HEK293 (cell line): Measurements from ENCODE around the gene TLCD3B.
"Not testable (repeated sequence)": the region's sequence is repeated elsewhere in the genome, so short reads cannot be mapped to it uniquely, and the experiment has no call there.

Source experiments
- SETDB1 ChIP-seq: IDR thresholded peaks from one replicate; pipeline ENCODE4 v1.6.1; 2017; ENCODE audit warnings: mild to moderate bottlenecking, low read length, moderate library complexity, mixed read lengths; ENCODE audit not compliant: insufficient read length
- ZNF394 ChIP-seq: fragments of 450-650 bp; formaldehyde crosslinking; IDR thresholded peaks from 2 replicates; pipeline ENCODE4 v1.5.1; 2016; ENCODE audit warnings: missing biosample characterization, missing genetic modification characterization, mild to moderate bottlenecking, moderate library complexity, borderline replicate concordance
- ZNF48 ChIP-seq: fragments of 450-650 bp; formaldehyde crosslinking; IDR thresholded peaks from 2 replicates; pipeline ENCODE4 v1.5.1; 2016; ENCODE audit warnings: missing biosample characterization, missing genetic modification characterization
- ZNF558 ChIP-seq: fragments of 450-650 bp; formaldehyde crosslinking; IDR thresholded peaks from 2 replicates; pipeline ENCODE4 v1.5.1; 2016; ENCODE audit warnings: missing biosample characterization, missing genetic modification characterization
- TF ChIP-seq, protein P1 (sequence below): fragments of 450-650 bp; formaldehyde crosslinking; IDR thresholded peaks from 2 replicates; pipeline ENCODE4 v1.5.1; 2016; ENCODE audit warnings: missing biosample characterization, missing genetic modification characterization
- TF ChIP-seq, protein P2 (sequence below): fragments of 450-650 bp; formaldehyde crosslinking; optimal IDR thresholded peaks from 2 replicates; pipeline ENCODE3; 2016; ENCODE audit warnings: missing biosample characterization, mild to moderate bottlenecking, missing genetic modification characterization

DNA sequence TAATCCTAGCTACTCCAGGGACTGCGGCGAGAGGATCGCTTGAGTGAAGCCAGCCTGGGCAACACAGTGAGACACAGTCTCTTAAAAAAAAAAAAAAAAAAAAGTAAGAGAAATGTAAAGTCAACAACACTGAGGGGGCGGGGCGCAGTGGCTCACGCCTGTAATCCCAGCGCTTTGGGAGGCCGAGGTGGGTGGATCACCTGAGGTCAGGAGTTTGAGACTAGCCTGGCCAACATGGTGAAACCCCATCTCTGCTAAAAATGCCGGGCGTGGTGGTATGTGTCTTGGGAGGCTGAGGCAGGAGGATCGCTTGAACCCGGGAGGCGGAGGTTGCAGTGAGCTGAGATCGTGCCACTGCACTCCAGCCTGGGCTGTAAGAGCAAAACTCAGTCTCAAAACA lies 18.5 kb downstream of the TLCD3B start:
- TF ChIP-seq, protein P1, sequence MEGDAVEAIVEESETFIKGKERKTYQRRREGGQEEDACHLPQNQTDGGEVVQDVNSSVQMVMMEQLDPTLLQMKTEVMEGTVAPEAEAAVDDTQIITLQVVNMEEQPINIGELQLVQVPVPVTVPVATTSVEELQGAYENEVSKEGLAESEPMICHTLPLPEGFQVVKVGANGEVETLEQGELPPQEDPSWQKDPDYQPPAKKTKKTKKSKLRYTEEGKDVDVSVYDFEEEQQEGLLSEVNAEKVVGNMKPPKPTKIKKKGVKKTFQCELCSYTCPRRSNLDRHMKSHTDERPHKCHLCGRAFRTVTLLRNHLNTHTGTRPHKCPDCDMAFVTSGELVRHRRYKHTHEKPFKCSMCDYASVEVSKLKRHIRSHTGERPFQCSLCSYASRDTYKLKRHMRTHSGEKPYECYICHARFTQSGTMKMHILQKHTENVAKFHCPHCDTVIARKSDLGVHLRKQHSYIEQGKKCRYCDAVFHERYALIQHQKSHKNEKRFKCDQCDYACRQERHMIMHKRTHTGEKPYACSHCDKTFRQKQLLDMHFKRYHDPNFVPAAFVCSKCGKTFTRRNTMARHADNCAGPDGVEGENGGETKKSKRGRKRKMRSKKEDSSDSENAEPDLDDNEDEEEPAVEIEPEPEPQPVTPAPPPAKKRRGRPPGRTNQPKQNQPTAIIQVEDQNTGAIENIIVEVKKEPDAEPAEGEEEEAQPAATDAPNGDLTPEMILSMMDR, result not testable (repeated sequence)
- not testable (repeated sequence) for TF ChIP-seq ZNF558 (tag by site-specific recombination); ZNF394 (tag by site-specific recombination); SETDB1; ZNF48 (tag by site-specific recombination)
- TF ChIP-seq, protein P2, sequence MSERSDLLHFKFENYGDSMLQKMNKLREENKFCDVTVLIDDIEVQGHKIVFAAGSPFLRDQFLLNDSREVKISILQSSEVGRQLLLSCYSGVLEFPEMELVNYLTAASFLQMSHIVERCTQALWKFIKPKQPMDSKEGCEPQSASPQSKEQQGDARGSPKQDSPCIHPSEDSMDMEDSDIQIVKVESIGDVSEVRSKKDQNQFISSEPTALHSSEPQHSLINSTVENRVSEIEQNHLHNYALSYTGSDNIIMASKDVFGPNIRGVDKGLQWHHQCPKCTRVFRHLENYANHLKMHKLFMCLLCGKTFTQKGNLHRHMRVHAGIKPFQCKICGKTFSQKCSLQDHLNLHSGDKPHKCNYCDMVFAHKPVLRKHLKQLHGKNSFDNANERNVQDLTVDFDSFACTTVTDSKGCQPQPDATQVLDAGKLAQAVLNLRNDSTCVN, result not testable (repeated sequence)
